Common myeloid progenitor, CD34-positive (primary cell): ENCODE measurements around the gene KIF13A.

Experiments used
- CTCF ChIA-PET: fragments of 350-600 bp; sonication (Branson Sonifier 250); formaldehyde crosslinking; loops from one replicate; lab custom pipeline; 2021; ENCODE audit warnings: antibody characterized with exemption; lab: Charles Lee
- POLR2A ChIA-PET: fragments of 350-600 bp; sonication (Branson Sonifier 250); formaldehyde crosslinking; loops from one replicate; lab custom pipeline; 2021; ENCODE audit warnings: antibody characterized with exemption; lab: Charles Lee
- DNase-seq, 3 donors: peaks; one replicate each; pipeline versions ENCODE4 v3.0.0 to v3.0.0-alpha.2; 2013
- H3K27ac ChIP-seq, 2 experiments: 1 replicate in 1 of 2; 2 replicates in 1 of 2; pipeline ENCODE4 v1.7.0; 2013; ENCODE audit warnings: inconsistent platforms in 2 of 2, low read length in 2 of 2, mild to moderate bottlenecking in 2 of 2, low read depth in 1 of 2, moderate library complexity in 1 of 2; ENCODE audit not compliant: severe bottlenecking in 2 of 2, insufficient read depth in 1 of 2, poor library complexity in 1 of 2
- H3K27me3 ChIP-seq, 5 experiments: replicated peaks in 2 of 5; 1 replicate in 3 of 5; 2 replicates in 2 of 5; pipeline versions ENCODE4 v1.6.1 to v1.7.0; 2013; ENCODE audit warnings: low read length in 4 of 5, mild to moderate bottlenecking in 2 of 5, moderate library complexity in 2 of 5, inconsistent platforms in 1 of 5; ENCODE audit not compliant: insufficient read depth in 5 of 5, control insufficient read depth in 4 of 5
- H3K36me3 ChIP-seq, 4 experiments: 1 replicate in 2 of 4; 2 replicates in 2 of 4; pipeline versions ENCODE4 v1.6.1 to v1.7.0; 2013; ENCODE audit warnings: low read length in 3 of 4, control low read depth in 1 of 4, mild to moderate bottlenecking in 1 of 4; ENCODE audit not compliant: control insufficient read depth in 4 of 4, insufficient read depth in 4 of 4
- H3K4me1 ChIP-seq, 4 experiments: 1 replicate in 3 of 4; 2 replicates in 1 of 4; pipeline versions ENCODE4 v1.6.1 to v1.7.1; 2013; ENCODE audit warnings: low read length in 3 of 4, mild to moderate bottlenecking in 3 of 4, control low read depth in 1 of 4, inconsistent platforms in 1 of 4, moderate library complexity in 1 of 4; ENCODE audit not compliant: control insufficient read depth in 4 of 4, insufficient read depth in 4 of 4; ENCODE audit errors: control extremely low read depth in 1 of 4
- H3K4me3 ChIP-seq, 7 experiments: 1 replicate in 4 of 7; 2 replicates in 3 of 7; pipeline versions ENCODE4 v1.5.1 to v1.7.0; 2013; ENCODE audit warnings: mild to moderate bottlenecking in 7 of 7, low read length in 6 of 7, moderate library complexity in 6 of 7, inconsistent platforms in 2 of 7, low read depth in 2 of 7, control low read depth in 1 of 7; ENCODE audit not compliant: insufficient read depth in 4 of 7, control insufficient read depth in 1 of 7; ENCODE audit errors: extremely low read depth in 1 of 7
- H3K9me3 ChIP-seq, 5 experiments: 1 replicate in 4 of 5; 2 replicates in 1 of 5; pipeline versions ENCODE4 v1.6.1 to v1.7.1; 2013; ENCODE audit warnings: low read length in 4 of 5, mild to moderate bottlenecking in 2 of 5, inconsistent platforms in 1 of 5, low read depth in 1 of 5, moderate library complexity in 1 of 5; ENCODE audit not compliant: control insufficient read depth in 4 of 5, insufficient read depth in 2 of 5; ENCODE audit errors: control extremely low read depth in 1 of 5
- WGBS: methylation state at CpG from one replicate; pipeline ENCODE4 v1.1.5; 2013; ENCODE audit not compliant: insufficient coverage; 5-methylcytosine and 5-hydroxymethylcytosine counted together

Gene KIF13A

GRCh38 chr6:17964633-17965032, 22.8 kb downstream of the KIF13A start:
- H3K27ac ChIP-seq, result no peak overlapping the region
- no peak overlapping the region for H3K4me3 ChIP-seq
- POLR2A ChIA-PET, result interaction anchor here (0.6 kb wide), 1 partner anchor 124 kb away, joined by 3 read pairs; no protein-coding TSS in a partner anchor
- H3K4me1 ChIP-seq, result peaks cover 0 to 31% (median 15%) of the 10 kb centered on the region in 4 experiments
- H3K27me3 ChIP-seq, result no peaks in the 10 kb centered on the region
- CTCF ChIA-PET, result interaction anchor here (1.2 to 1.8 kb wide), 2 partner anchors 11 to 40 kb away, joined by 3 to 4 read pairs; no protein-coding TSS in a partner anchor
- DNase-seq, result no peak
- no peaks in the 10 kb centered on the region for H3K36me3 ChIP-seq
- 100% methylated on average over 3 of the region's 8 CpGs for WGBS
- H3K9me3 ChIP-seq, result no peaks in the 10 kb centered on the region

- DNase-seq, result peak; percentile 60 to 95 (median 88)
Measured at GRCh38 chr6:17962436-17963031, 24.9 kb downstream of the KIF13A start.

GRCh38 chr6:17959302-17959701, 28.1 kb downstream of the KIF13A start:
- Histone ChIP-seq H3K4me3 (no peak overlapping the region), H3K27ac (no peak overlapping the region), H3K36me3 (no peaks in the 10 kb centered on the region), H3K4me1 (peaks cover 7 to 29% (median 22%) of the 10 kb centered on the region in 4 experiments), H3K9me3 (no peaks in the 10 kb centered on the region), H3K27me3 (no peaks in the 10 kb centered on the region)
- DNase-seq, result no peak
- no CpG with 5 or more reads among the region's 1 CpG for WGBS
- ChIA-PET POLR2A (no interaction called here), CTCF (interaction anchor here (0.8 to 2.1 kb wide), 2 partner anchors 18 to 52 kb away, joined by 3 to 4 read pairs; no protein-coding TSS in a partner anchor)

More at GRCh38 chr6:17962436-17963031, 24.9 kb downstream of the KIF13A start:
- Histone ChIP-seq H3K9me3 (no peaks in the 10 kb centered on the region), H3K36me3 (no peaks in the 10 kb centered on the region), H3K27me3 (no peaks in the 10 kb centered on the region), H3K4me3 (peak overlapping the region in 5 of 7 experiments; percentile 15 to 70 (median 28)), H3K27ac (peak overlapping the region in 1 of 2 experiments; percentile 15), H3K4me1 (peaks cover 7 to 32% (median 20%) of the 10 kb centered on the region in 4 experiments)
- POLR2A ChIA-PET, result interaction anchor here (1.5 kb wide), 1 partner anchor 10 kb away, joined by 6 read pairs; no protein-coding TSS in a partner anchor
- 0% methylated on average over 5 of the region's 6 CpGs for WGBS
- CTCF ChIA-PET, result interaction anchor here (0.8 to 2.2 kb wide), 4 partner anchors 8 to 18 kb away, joined by 3 to 7 read pairs (median 4); no protein-coding TSS in a partner anchor

- Histone ChIP-seq H3K9me3 (no peaks in the 10 kb centered on the region), H3K27me3 (no peaks in the 10 kb centered on the region), H3K36me3 (peaks cover 0 to 4% (median 2%) of the 10 kb centered on the region in 4 experiments), H3K27ac (peak overlapping the region; percentile 15 to 17), H3K4me1 (peaks cover 7 to 29% (median 20%) of the 10 kb centered on the region in 4 experiments), H3K4me3 (peak overlapping the region in 1 of 7 experiments; percentile 9)
- ChIA-PET POLR2A (no interaction called here), CTCF (interaction anchor here (1.0 to 1.6 kb wide), 6 partner anchors 10 to 35 kb away, joined by 3 to 6 read pairs (median 4); partner anchors contain the start of gene KIF13A)
- no peak for DNase-seq
- WGBS, result 100% methylated on average over 1 of the region's 4 CpGs
Measured at GRCh38 chr6:17957904-17958620, 29.4 kb downstream of the KIF13A start.

- peak overlapping the region in 1 of 7 experiments; percentile 9 for H3K4me3 ChIP-seq
- peaks cover 7 to 23% (median 14%) of the 10 kb centered on the region in 4 experiments for H3K4me1 ChIP-seq
- CTCF ChIA-PET, result interaction anchor here (1.0 to 1.6 kb wide), 5 partner anchors 11 to 36 kb away, joined by 3 to 6 read pairs (median 4); partner anchors contain the start of gene KIF13A
- POLR2A ChIA-PET, result no interaction called here
- H3K27me3 ChIP-seq, result no peaks in the 10 kb centered on the region
- peaks cover 0 to 4% (median 2%) of the 10 kb centered on the region in 4 experiments for H3K36me3 ChIP-seq
- no peaks in the 10 kb centered on the region for H3K9me3 ChIP-seq
- WGBS, result 17% methylated on average over 1 of the region's 1 CpG
- peak in 2 of 3 donors; percentile 68 to 81 for DNase-seq
- peak overlapping the region; percentile 15 to 17 for H3K27ac ChIP-seq
Measured at GRCh38 chr6:17957498-17957897, 29.9 kb downstream of the KIF13A start.

GRCh38 chr6:17957086-17957485, 30.3 kb downstream of the KIF13A start:
- Histone ChIP-seq H3K4me3 (no peak overlapping the region), H3K4me1 (peaks cover 5 to 19% (median 11%) of the 10 kb centered on the region in 4 experiments), H3K36me3 (peaks cover 0 to 4% (median 2%) of the 10 kb centered on the region in 4 experiments), H3K27me3 (no peaks in the 10 kb centered on the region), H3K9me3 (no peaks in the 10 kb centered on the region), H3K27ac (peak overlapping the region in 1 of 2 experiments; percentile 15)
- WGBS, result 100% methylated on average over 4 of the region's 5 CpGs
- ChIA-PET CTCF (interaction anchor here (1.0 to 1.6 kb wide), 5 partner anchors 11 to 36 kb away, joined by 3 to 6 read pairs (median 4); partner anchors contain the start of gene KIF13A), POLR2A (no interaction called here)
- no peak for DNase-seq
